ENCODE data around the gene RBP7.

DNA sequence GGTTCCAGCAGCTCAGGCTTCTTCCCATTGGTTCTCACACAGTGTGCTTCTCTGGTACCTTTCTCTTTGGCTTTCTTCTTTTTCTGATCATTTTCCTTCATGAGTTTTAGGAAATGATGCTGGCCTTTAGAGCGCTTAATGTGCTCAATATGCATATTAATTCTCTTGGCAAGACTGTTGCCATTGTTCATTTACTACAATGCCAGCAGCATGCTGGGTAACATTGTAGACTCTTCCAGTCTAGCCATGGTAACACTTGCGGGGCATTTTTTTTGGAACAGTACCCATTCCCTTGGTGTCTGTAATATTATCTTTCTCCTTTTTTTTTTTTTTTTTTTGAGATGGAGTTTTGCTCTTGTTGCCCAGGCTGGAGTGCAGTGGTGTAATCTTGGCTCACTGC is 57.4 kb downstream of the RBP7 start:
- no peak for TF ChIP-seq BHLHE40 (IDR thresholded peaks at IDR 0.05; ENCODE audit: low read depth, low read length)
- no peak for TF ChIP-seq RCOR1 (IDR thresholded peaks at IDR 0.05; ENCODE audit: insufficient replicate concordance, low read length)
- no peak for TF ChIP-seq POLR2A (IDR thresholded peaks at IDR 0.05; ENCODE audit: low read depth, low read length)
- TF ChIP-seq, protein P1, sequence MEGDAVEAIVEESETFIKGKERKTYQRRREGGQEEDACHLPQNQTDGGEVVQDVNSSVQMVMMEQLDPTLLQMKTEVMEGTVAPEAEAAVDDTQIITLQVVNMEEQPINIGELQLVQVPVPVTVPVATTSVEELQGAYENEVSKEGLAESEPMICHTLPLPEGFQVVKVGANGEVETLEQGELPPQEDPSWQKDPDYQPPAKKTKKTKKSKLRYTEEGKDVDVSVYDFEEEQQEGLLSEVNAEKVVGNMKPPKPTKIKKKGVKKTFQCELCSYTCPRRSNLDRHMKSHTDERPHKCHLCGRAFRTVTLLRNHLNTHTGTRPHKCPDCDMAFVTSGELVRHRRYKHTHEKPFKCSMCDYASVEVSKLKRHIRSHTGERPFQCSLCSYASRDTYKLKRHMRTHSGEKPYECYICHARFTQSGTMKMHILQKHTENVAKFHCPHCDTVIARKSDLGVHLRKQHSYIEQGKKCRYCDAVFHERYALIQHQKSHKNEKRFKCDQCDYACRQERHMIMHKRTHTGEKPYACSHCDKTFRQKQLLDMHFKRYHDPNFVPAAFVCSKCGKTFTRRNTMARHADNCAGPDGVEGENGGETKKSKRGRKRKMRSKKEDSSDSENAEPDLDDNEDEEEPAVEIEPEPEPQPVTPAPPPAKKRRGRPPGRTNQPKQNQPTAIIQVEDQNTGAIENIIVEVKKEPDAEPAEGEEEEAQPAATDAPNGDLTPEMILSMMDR (conservative IDR thresholded peaks at IDR 0.05; ENCODE audit: low read depth, low read length), result no peak
- TF ChIP-seq CHD1 (IDR thresholded peaks at IDR 0.05; ENCODE audit: low read depth, low read length), result no peak
- no peak for TF ChIP-seq MAZ (IDR thresholded peaks at IDR 0.05; ENCODE audit: borderline replicate concordance, low read depth, low read length)
- no peak for TF ChIP-seq FOS (IDR thresholded peaks at IDR 0.05; ENCODE audit: low read depth, low read length)
- TF ChIP-seq SMC3 (IDR thresholded peaks at IDR 0.05; ENCODE audit: low read depth, low read length), result no peak
- no peak for TF ChIP-seq NFE2L2 (IDR thresholded peaks at IDR 0.05; ENCODE audit: low read depth, low read length)
- TF ChIP-seq, protein P2, sequence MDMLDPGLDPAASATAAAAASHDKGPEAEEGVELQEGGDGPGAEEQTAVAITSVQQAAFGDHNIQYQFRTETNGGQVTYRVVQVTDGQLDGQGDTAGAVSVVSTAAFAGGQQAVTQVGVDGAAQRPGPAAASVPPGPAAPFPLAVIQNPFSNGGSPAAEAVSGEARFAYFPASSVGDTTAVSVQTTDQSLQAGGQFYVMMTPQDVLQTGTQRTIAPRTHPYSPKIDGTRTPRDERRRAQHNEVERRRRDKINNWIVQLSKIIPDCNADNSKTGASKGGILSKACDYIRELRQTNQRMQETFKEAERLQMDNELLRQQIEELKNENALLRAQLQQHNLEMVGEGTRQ (IDR thresholded peaks at IDR 0.05; ENCODE audit: low read depth, low read length), result no peak
- TF ChIP-seq, protein P3, sequence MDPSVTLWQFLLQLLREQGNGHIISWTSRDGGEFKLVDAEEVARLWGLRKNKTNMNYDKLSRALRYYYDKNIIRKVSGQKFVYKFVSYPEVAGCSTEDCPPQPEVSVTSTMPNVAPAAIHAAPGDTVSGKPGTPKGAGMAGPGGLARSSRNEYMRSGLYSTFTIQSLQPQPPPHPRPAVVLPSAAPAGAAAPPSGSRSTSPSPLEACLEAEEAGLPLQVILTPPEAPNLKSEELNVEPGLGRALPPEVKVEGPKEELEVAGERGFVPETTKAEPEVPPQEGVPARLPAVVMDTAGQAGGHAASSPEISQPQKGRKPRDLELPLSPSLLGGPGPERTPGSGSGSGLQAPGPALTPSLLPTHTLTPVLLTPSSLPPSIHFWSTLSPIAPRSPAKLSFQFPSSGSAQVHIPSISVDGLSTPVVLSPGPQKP (IDR thresholded peaks at IDR 0.05; ENCODE audit: borderline replicate concordance, low read depth, low read length), result no peak
- no peak for TF ChIP-seq MXI1 (IDR thresholded peaks at IDR 0.05; ENCODE audit: borderline replicate concordance, low read depth, low read length)
- TF ChIP-seq MAFK (IDR thresholded peaks at IDR 0.05; ENCODE audit: low read depth, low read length), result no peak
